Left lung (tissue), 10 donors: ENCODE measurements around the gene CDC25C. TPM values are rescaled to one million over a fixed set of nuclear protein-coding genes. Genes with fewer than 3 reads are reported as not detected.

Experiments used
- ATAC-seq: fragments of 200-7000 bp; cut with Tn5 transposase; one replicate; pipeline ENCODE4 v1.9.1; 2020; ENCODE audit warnings: moderate library complexity
- DNase-seq, 4 donors: peaks; one replicate each; pipeline ENCODE4 v3.0.0-alpha.2; 2013 to 2020
- H3K27ac ChIP-seq, 2 donors: fragments of 200-600 bp; sonication (generic) in 1 of 2; one replicate each; pipeline versions ENCODE4 v1.5.0 to v1.8.0; 2020 to 2021
- H3K27me3 ChIP-seq, 2 donors: fragments of 200-600 bp; sonication (generic) in 1 of 2; one replicate each; pipeline versions ENCODE4 v1.5.0 to v1.8.0; 2020 to 2021
- H3K36me3 ChIP-seq, 2 donors: fragments of 200-600 bp; sonication (generic) in 1 of 2; one replicate each; pipeline versions ENCODE4 v1.5.0 to v1.8.0; 2020 to 2021
- H3K4me1 ChIP-seq, 2 donors: fragments of 200-600 bp; one replicate each; pipeline ENCODE4 v1.8.0; 2021
- H3K4me3 ChIP-seq, 2 donors: fragments of 200-600 bp; sonication (generic) in 1 of 2; one replicate each; pipeline versions ENCODE4 v1.5.0 to v1.8.0; 2020 to 2021; ENCODE audit warnings: mild to moderate bottlenecking in 1 of 2
- H3K9me3 ChIP-seq, 2 donors: fragments of 200-600 bp; sonication (generic) in 1 of 2; one replicate each; pipeline versions ENCODE4 v1.5.0 to v1.8.0; 2020 to 2021
- CTCF ChIP-seq, 2 donors: fragments of 200-600 bp; sonication (generic) in 1 of 2; IDR thresholded peaks; one replicate each; pipeline versions ENCODE4 v1.5.0 to v1.8.0; 2021; ENCODE audit warnings: antibody characterized with exemption in 2 of 2
- intact Hi-C, 2 donors: fragments of 100-400 bp; cut with DNase I; formaldehyde crosslinking; loops; one replicate each; pipeline versions ENCODE4 v1.11.2 to v1.14.2; 2022
- polyA plus RNA-seq, 6 donors: library from polyadenylated mRNA; unstranded; fragments of 120-200 nt; gene quantifications; one replicate each; pipeline ENCODE4 v1.2.1, GENCODE V29; 2013; ENCODE audit not compliant: insufficient read length in 6 of 6
- total RNA-seq, 2 donors: library from RNA; stranded (reverse); fragmentation: NEBNext Ultra II Directional; extraction: Animal tissue kit (Norgen Biotek cat#: 25700); gene quantifications; one replicate each; pipeline ENCODE4 v1.2.1, GENCODE V29; 2021
- donor health status: DM: no; HTN: yes; CAD: no.
- donor health status: DM: no; HTN: no; CAD: no.

The CDC25C gene
- total and polyA plus RNA-seq, 8 donors = 0.34 to 14.6 (median 7.7) TPM

- intact Hi-C loops = no loop called here
- no peaks in the 10 kb centered on the region for H3K36me3 ChIP-seq
These were observed 93.6 kb downstream of the CDC25C start for GRCh38 chr5:138238034-138238433.

More at GRCh38 chr5:138238034-138238433, 93.6 kb downstream of the CDC25C start:
- Histone ChIP-seq H3K9me3 (no peaks in the 10 kb centered on the region), H3K27me3 (peaks cover 0 to 52% of the 10 kb centered on the region in 2 donors), H3K4me1 (peaks cover 0 to 17% of the 10 kb centered on the region in 2 donors), H3K4me3 (no peak overlapping the region), H3K27ac (no peak overlapping the region)
- ATAC-seq = no peak
- no peak for TF ChIP-seq CTCF (IDR thresholded peaks at IDR 0.05)
- no peak for DNase-seq

Other genes starting within 250 kb of the CDC25C start
- gene WNT8A, start 247.8 kb downstream of the CDC25C start, total RNA-seq = not detected
- gene WNT8A, start 247.8 kb downstream of the CDC25C start, polyA plus RNA-seq = not detected
- gene NME5, start 192.4 kb downstream of the CDC25C start, total RNA-seq = 1 to 10 TPM; 5.9 to 7.0 TPM
- 10 to 100 TPM in 4 of 6 donors, 1 to 10 TPM in 2; 8.3 to 13.0 (median 12.2) TPM for gene NME5, start 192.4 kb downstream of the CDC25C start, polyA plus RNA-seq
- 10 to 100 TPM; 42.0 to 45.4 TPM for gene BRD8, start 153.2 kb downstream of the CDC25C start, total RNA-seq
- 100 to 1,000 TPM; 151 to 212 (median 165) TPM for gene BRD8, start 153.2 kb downstream of the CDC25C start, polyA plus RNA-seq
- gene KIF20A, start 152.7 kb downstream of the CDC25C start, total RNA-seq = 10 to 100 TPM in 1 of 2 donors, 1 to 10 TPM in 1; 1.6 to 12.1 TPM
- 100 to 1,000 TPM in 1 of 6 donors, 10 to 100 TPM in 5; 33.7 to 106 (median 49.6) TPM for gene KIF20A, start 152.7 kb downstream of the CDC25C start, polyA plus RNA-seq
- 10 to 100 TPM; 18.8 to 27.1 TPM for gene CDC23, start 118.5 kb downstream of the CDC25C start, total RNA-seq
- 10 to 100 TPM; 52.6 to 62.2 (median 56.4) TPM for gene CDC23, start 118.5 kb downstream of the CDC25C start, polyA plus RNA-seq
- 1 to 10 TPM in 1 of 2 donors, not detected in 1; 1.9 TPM for gene GFRA3, start 57.2 kb downstream of the CDC25C start, total RNA-seq
- gene GFRA3, start 57.2 kb downstream of the CDC25C start, polyA plus RNA-seq = 1 to 10 TPM; 2.0 to 4.7 (median 3.5) TPM
- gene FAM53C, start 6.5 kb upstream of the CDC25C start, total RNA-seq = 10 to 100 TPM; 23.9 to 25.0 TPM
- 10 to 100 TPM; 40.2 to 43.4 (median 42.5) TPM for gene FAM53C, start 6.5 kb upstream of the CDC25C start, polyA plus RNA-seq
- gene KDM3B, start 20.9 kb upstream of the CDC25C start, total RNA-seq = 10 to 100 TPM; 47.5 to 50.4 TPM
- 10 to 100 TPM; 78.1 to 96.3 (median 81.5) TPM for gene KDM3B, start 20.9 kb upstream of the CDC25C start, polyA plus RNA-seq
- 1 to 10 TPM in 1 of 2 donors, under 1 TPM in 1; 0.52 to 2.5 TPM for gene REEP2, start 107.3 kb upstream of the CDC25C start, total RNA-seq
- gene REEP2, start 107.3 kb upstream of the CDC25C start, polyA plus RNA-seq = 1 to 10 TPM; 1.3 to 2.1 (median 1.9) TPM
- 10 to 100 TPM; 42.3 to 92.6 TPM for gene EGR1, start 133.7 kb upstream of the CDC25C start, total RNA-seq
- 1,000 to 10,000 TPM in 1 of 6 donors, 100 to 1,000 TPM in 4, 10 to 100 TPM in 1; 23.6 to 1,036 (median 315) TPM for gene EGR1, start 133.7 kb upstream of the CDC25C start, polyA plus RNA-seq
- 100 to 1,000 TPM; 107 to 112 TPM for gene ETF1, start 211.4 kb upstream of the CDC25C start, total RNA-seq
- 10 to 100 TPM; 68.9 to 82.9 (median 78.7) TPM for gene ETF1, start 211.4 kb upstream of the CDC25C start, polyA plus RNA-seq
- 100 to 1,000 TPM; 128 to 205 TPM for gene HSPA9, start 243.6 kb upstream of the CDC25C start, total RNA-seq
- 100 to 1,000 TPM; 189 to 220 (median 213) TPM for gene HSPA9, start 243.6 kb upstream of the CDC25C start, polyA plus RNA-seq